Stimulated activated CD4-positive, alpha-beta T cell treated with anti-CD3 and anti-CD28 coated beads, Interleukin-12 subunit alpha, Interleukin-12 subunit beta, amount 100 ng/mL, for 24 hours (primary cell): ENCODE measurements around the gene ODAD4.
"Not testable (repeated sequence)": the region's sequence is repeated elsewhere in the genome, so short reads cannot be mapped to it uniquely, and the experiment has no call there.

Experiments used
- DNase-seq, 2 experiments: peaks; one replicate each; pipeline ENCODE4 v3.0.0-alpha.2; 2020; ENCODE audit warnings: low read depth in 2 of 2

ODAD4 gene

GRCh38 chr17:42000413-42001133 is 70.2 kb downstream of the ODAD4 start:
- DNase-seq, result no peak

GRCh38 chr17:42001729-42002128 is 71.3 kb downstream of the ODAD4 start:
- no peak for DNase-seq

- no peak for DNase-seq
These were observed 71.9 kb downstream of the ODAD4 start for GRCh38 chr17:42002175-42002791.

GRCh38 chr17:42002792-42003301 is 72.4 kb downstream of the ODAD4 start:
- no peak for DNase-seq

- DNase-seq, result no peak
These were observed 74.7 kb downstream of the ODAD4 start for GRCh38 chr17:42005166-42005565.

GRCh38 chr17:42009170-42009569 is 78.8 kb downstream of the ODAD4 start:
- DNase-seq, result no peak

- DNase-seq, result not testable (repeated sequence)
These were observed 79.9 kb downstream of the ODAD4 start for GRCh38 chr17:42010266-42010680.

- no peak for DNase-seq
These were observed 80.6 kb downstream of the ODAD4 start for GRCh38 chr17:42010898-42011516.

GRCh38 chr17:42012363-42012762 is 81.9 kb downstream of the ODAD4 start:
- not testable (repeated sequence) for DNase-seq

- not testable (repeated sequence) for DNase-seq
These were observed 83.3 kb downstream of the ODAD4 start for GRCh38 chr17:42013740-42014139.
